Measurements from ENCODE around the gene FCAMR.

Gene FCAMR

GRCh38 chr1:206970446-206970845 lies at the start of gene FCAMR:
FCAMR (minus strand) TSS chr1:206970460; CDS start chr1:206970125, 335 bp downstream.
- no peak for DNase-seq (ENCODE audit: low read depth)

GRCh38 chr1:207019661-207020060 lies 49.4 kb upstream of the FCAMR start:
- no peak for DNase-seq (ENCODE audit: low read depth)

- no peak for DNase-seq (ENCODE audit: low read depth)
These were observed 48.9 kb upstream of the FCAMR start for GRCh38 chr1:207019161-207019560.

- no peak for DNase-seq (ENCODE audit: low read depth)
These were observed 48.4 kb upstream of the FCAMR start for GRCh38 chr1:207018707-207019106.

GRCh38 chr1:207017615-207018559 lies 47.6 kb upstream of the FCAMR start:
- no peak for DNase-seq (ENCODE audit: low read depth)

- DNase-seq (ENCODE audit: low read depth) = no peak
These were observed 45.5 kb upstream of the FCAMR start for GRCh38 chr1:207015791-207016190.

- no peak for DNase-seq (ENCODE audit: low read depth)
These were observed 44.5 kb upstream of the FCAMR start for GRCh38 chr1:207014728-207015127.

- no peak for DNase-seq (ENCODE audit: low read depth)
These were observed 43.2 kb upstream of the FCAMR start for GRCh38 chr1:207013321-207014085.

- DNase-seq (ENCODE audit: low read depth) = no peak
These were observed 40.5 kb upstream of the FCAMR start for GRCh38 chr1:207010726-207011125.

- DNase-seq (ENCODE audit: low read depth) = no peak
These were observed 39.7 kb upstream of the FCAMR start for GRCh38 chr1:207009945-207010344.

- DNase-seq (ENCODE audit: low read depth) = no peak
These were observed 39.1 kb upstream of the FCAMR start for GRCh38 chr1:207009182-207009850.

GRCh38 chr1:207007352-207008033 lies 37.2 kb upstream of the FCAMR start:
- DNase-seq (ENCODE audit: low read depth) = no peak

GRCh38 chr1:207006914-207007313 lies 36.7 kb upstream of the FCAMR start:
- DNase-seq (ENCODE audit: low read depth) = no peak

- DNase-seq (ENCODE audit: low read depth) = no peak
These were observed 35.8 kb upstream of the FCAMR start for GRCh38 chr1:207006083-207006482.

GRCh38 chr1:207004931-207005830 lies 34.9 kb upstream of the FCAMR start:
- no peak for DNase-seq (ENCODE audit: low read depth)

- no peak for DNase-seq (ENCODE audit: low read depth)
These were observed 33.0 kb upstream of the FCAMR start for GRCh38 chr1:207003210-207003609.

GRCh38 chr1:207002724-207003146 lies 32.5 kb upstream of the FCAMR start:
- no peak for DNase-seq (ENCODE audit: low read depth)

- no peak for DNase-seq (ENCODE audit: low read depth)
These were observed 31.4 kb upstream of the FCAMR start for GRCh38 chr1:207001492-207002245.

GRCh38 chr1:207000651-207001291 lies 30.5 kb upstream of the FCAMR start:
- no peak for DNase-seq (ENCODE audit: low read depth)

GRCh38 chr1:206998816-206999215 lies 28.6 kb upstream of the FCAMR start:
- no peak for DNase-seq (ENCODE audit: low read depth)

Data from stimulated activated CD8-positive, alpha-beta memory T cell treated with anti-CD3 and anti-CD28 coated beads, Interleukin-12 subunit alpha, Interleukin-12 subunit beta, amount 100 ng/mL, for 4 hours (primary cell).